OCI-LY3 (cell line): ENCODE data around the gene SDC4.

Experiments
- CTCF ChIP-seq: fragments of 200-600, 300-600 bp; sonication (generic); IDR thresholded peaks from 2 replicates; pipeline ENCODE4 v1.5.1; 2014; ENCODE audit warnings: antibody characterized with exemption, low read length, low read depth
- EZH2phosphoT487 ChIP-seq: fragments of 200-600 bp; shearing (Covaris generic); IDR thresholded peaks from 2 replicates; pipeline ENCODE4 v1.6.1; 2018; ENCODE audit warnings: antibody characterized with exemption, mixed run types, low read depth

- TF ChIP-seq CTCF: no peak
- no peak for TF ChIP-seq EZH2phosphoT487
Measured at GRCh38 chr20:45318948-45319347, 29.3 kb downstream of the SDC4 start.
